Measurements from ENCODE around the gene MYLK2.

The MYLK2 gene

GRCh38 chr20:31836853-31837608 lies 17.9 kb downstream of the MYLK2 start:
- no peak for DNase-seq (ENCODE audit: low read depth)

- DNase-seq (ENCODE audit: low read depth), result no peak
These were observed 18.8 kb downstream of the MYLK2 start for GRCh38 chr20:31837896-31838397.

- no peak for DNase-seq (ENCODE audit: low read depth)
These were observed 19.6 kb downstream of the MYLK2 start for GRCh38 chr20:31838646-31839292.

GRCh38 chr20:31839782-31840487 lies 20.8 kb downstream of the MYLK2 start:
- DNase-seq (ENCODE audit: low read depth), result no peak

- DNase-seq (ENCODE audit: low read depth), result no peak
These were observed 22.0 kb downstream of the MYLK2 start for GRCh38 chr20:31840906-31841816.

- DNase-seq (ENCODE audit: low read depth), result no peak
These were observed 22.8 kb downstream of the MYLK2 start for GRCh38 chr20:31841928-31842327.

- no peak for DNase-seq (ENCODE audit: low read depth)
These were observed 23.5 kb downstream of the MYLK2 start for GRCh38 chr20:31842471-31843157.

- no peak for DNase-seq (ENCODE audit: low read depth)
These were observed 24.1 kb downstream of the MYLK2 start for GRCh38 chr20:31843288-31843687.

GRCh38 chr20:31843881-31844280 lies 24.7 kb downstream of the MYLK2 start:
- no peak for DNase-seq (ENCODE audit: low read depth)

GRCh38 chr20:31844737-31845299 lies 25.7 kb downstream of the MYLK2 start:
- DNase-seq (ENCODE audit: low read depth), result no peak

GRCh38 chr20:31845300-31845863 lies 26.2 kb downstream of the MYLK2 start, which contains the start of gene FOXS1:
Gene FOXS1 (minus strand): TSS chr20:31845604. CDS start chr20:31845542, 62 bp downstream.
- no peak for DNase-seq (ENCODE audit: low read depth)

GRCh38 chr20:31846793-31847138 lies 27.6 kb downstream of the MYLK2 start:
- no peak for DNase-seq (ENCODE audit: low read depth)

- DNase-seq (ENCODE audit: low read depth), result no peak
These were observed 29.2 kb downstream of the MYLK2 start for GRCh38 chr20:31848088-31848999.

- DNase-seq (ENCODE audit: low read depth), result no peak
These were observed 30.3 kb downstream of the MYLK2 start for GRCh38 chr20:31849306-31849930.

- DNase-seq (ENCODE audit: low read depth), result no peak
These were observed 32.2 kb downstream of the MYLK2 start for GRCh38 chr20:31851240-31851955.

- DNase-seq (ENCODE audit: low read depth), result no peak
These were observed 34.3 kb downstream of the MYLK2 start for GRCh38 chr20:31853481-31853880.

- DNase-seq (ENCODE audit: low read depth), result no peak
These were observed 37.4 kb downstream of the MYLK2 start for GRCh38 chr20:31856516-31856915.
